Endothelial cell of umbilical vein (primary cell): ENCODE measurements around the gene GREB1. TPM values are rescaled to one million over a fixed set of nuclear protein-coding genes. Genes with fewer than 3 reads are reported as not detected.

Source experiments
- BruUV-seq: library from RNA; stranded (reverse); fragments of 400-500 nt; replicated peaks from 2 replicates; lab custom pipeline; 2021; lab: Mats Ljungman, UMichigan
- CTCF ChIA-PET: fragments of 300-600, 350-600 bp; sonication (Branson Sonifier 250); formaldehyde crosslinking; loops from one replicate; lab custom pipeline; 2021; ENCODE audit warnings: antibody characterized with exemption, inconsistent platforms; lab: Charles Lee
- POLR2A ChIA-PET: fragments of 300-600, 350-600 bp; sonication (Branson Sonifier 250); formaldehyde crosslinking; loops from one replicate; lab custom pipeline; 2021; ENCODE audit warnings: antibody characterized with exemption, inconsistent platforms; lab: Charles Lee
- DNase-seq: peaks from one replicate; pipeline ENCODE4 v3.0.0-alpha.2; 2011; ENCODE audit warnings: low read depth, low spot score
- FAIRE-seq: peaks from 2 replicates; lab custom pipeline; 2011; peaks lifted over from hg19 to GRCh38; lab: Jason Lieb, UNC
- H2AFZ ChIP-seq: 2 replicates; pipeline ENCODE4 v1.6.0; 2012; ENCODE audit warnings: low read depth, low read length, control low read depth, inconsistent platforms
- H3K27ac ChIP-seq: 2 replicates; pipeline ENCODE4 v1.5.1; 2011; ENCODE audit warnings: low read depth, mild to moderate bottlenecking, control low read depth, low read length, moderate library complexity; ENCODE audit not compliant: insufficient read depth
- H3K27me3 ChIP-seq, 2 experiments: 2 replicates each; pipeline versions ENCODE4 v1.6.0 to v1.6.1; 2011; ENCODE audit warnings: low read length in 2 of 2, mixed read lengths in 1 of 2; ENCODE audit not compliant: control insufficient read depth in 2 of 2, insufficient read depth in 2 of 2
- H3K36me3 ChIP-seq, 2 experiments: 2 replicates in 1 of 2; 3 replicates in 1 of 2; pipeline ENCODE4 v1.5.1; 2011; ENCODE audit warnings: low read length in 2 of 2, mild to moderate bottlenecking in 1 of 2, moderate library complexity in 1 of 2; ENCODE audit not compliant: control insufficient read depth in 2 of 2, insufficient read depth in 2 of 2; ENCODE audit errors: extremely low read depth in 1 of 2
- H3K4me1 ChIP-seq: 3 replicates; pipeline ENCODE4 v1.5.1; 2011; ENCODE audit warnings: mild to moderate bottlenecking, low read length; ENCODE audit not compliant: control insufficient read depth, insufficient read depth; ENCODE audit errors: extremely low read depth
- H3K4me2 ChIP-seq: 2 replicates; pipeline ENCODE4 v1.6.1; 2011; ENCODE audit warnings: low read length, control low read depth, mixed read lengths; ENCODE audit not compliant: insufficient read depth
- H3K4me3 ChIP-seq, 3 experiments: fragments of 200-600 bp in 1 of 3; sonication (generic), shearing (Covaris generic) in 1 of 3; replicated peaks in 1 of 3; 2 replicates each; pipeline ENCODE4 v1.5.1; 2011 to 2016; ENCODE audit warnings: control low read depth in 3 of 3, low read length in 3 of 3, mild to moderate bottlenecking in 2 of 3, inconsistent platforms in 1 of 3, low read depth in 1 of 3, moderate library complexity in 1 of 3; ENCODE audit not compliant: insufficient read depth in 1 of 3
- H3K79me2 ChIP-seq: 2 replicates; pipeline ENCODE4 v1.6.0; 2012; ENCODE audit warnings: low read length, inconsistent platforms; ENCODE audit not compliant: control insufficient read depth, insufficient read depth
- H3K9ac ChIP-seq: replicated peaks from 2 replicates; pipeline ENCODE3; 2011; ENCODE audit warnings: low read length, control low read depth; ENCODE audit not compliant: insufficient read depth; ENCODE audit errors: extremely low read depth
- H3K9me1 ChIP-seq: replicated peaks from 3 replicates; pipeline ENCODE4 v1.6.0; 2011; ENCODE audit warnings: mild to moderate bottlenecking, low read length; ENCODE audit not compliant: control insufficient read depth, insufficient read depth; ENCODE audit errors: extremely low read depth
- H3K9me3 ChIP-seq: replicated peaks from 2 replicates; pipeline ENCODE4 v1.5.1; 2012; ENCODE audit warnings: low read length, inconsistent platforms; ENCODE audit not compliant: control insufficient read depth, insufficient read depth
- H4K20me1 ChIP-seq: replicated peaks from 2 replicates; pipeline ENCODE3; 2011; ENCODE audit warnings: mild to moderate bottlenecking, low read length; ENCODE audit not compliant: control insufficient read depth, insufficient read depth; ENCODE audit errors: extremely low read depth
- EZH2 ChIP-seq: IDR thresholded peaks from 2 replicates; pipeline ENCODE4 v1.6.1; 2012; ENCODE audit warnings: borderline replicate concordance, low read depth, mild to moderate bottlenecking, moderate library complexity, low read length, inconsistent platforms; ENCODE audit not compliant: severe bottlenecking
- FOS ChIP-seq: IDR thresholded peaks from 2 replicates; pipeline ENCODE4 v1.6.1; 2011; ENCODE audit warnings: mild to moderate bottlenecking, low read length, moderate library complexity, borderline replicate concordance; ENCODE audit not compliant: insufficient read depth
- GATA2 ChIP-seq: IDR thresholded peaks from 2 replicates; pipeline ENCODE4 v1.7.0; 2011; ENCODE audit warnings: low read depth, mild to moderate bottlenecking, moderate library complexity, mixed read lengths, low read length; ENCODE audit not compliant: insufficient read length, insufficient read depth
- JUN ChIP-seq: IDR thresholded peaks from 2 replicates; pipeline ENCODE4 v1.6.1; 2011; ENCODE audit warnings: borderline replicate concordance, low read depth; ENCODE audit not compliant: insufficient read length, insufficient read depth
- MAX ChIP-seq: IDR thresholded peaks from 2 replicates; pipeline ENCODE4 v1.6.1; 2011; ENCODE audit not compliant: insufficient read depth, insufficient read length
- MYC ChIP-seq: IDR thresholded peaks from one replicate; pipeline ENCODE4 v1.6.1; 2011; ENCODE audit warnings: mild to moderate bottlenecking, low read depth, low read length
- POLR2A ChIP-seq: IDR thresholded peaks from 2 replicates; pipeline ENCODE4 v1.6.1; 2012; ENCODE audit warnings: low read depth, mild to moderate bottlenecking, control low read depth, low read length
- POLR2AphosphoS5 ChIP-seq: IDR thresholded peaks from 2 replicates; pipeline ENCODE4 v1.6.1; 2012; ENCODE audit warnings: low read depth, mild to moderate bottlenecking, control low read depth, low read length, moderate library complexity; ENCODE audit not compliant: insufficient read depth
- dilution Hi-C: fragments of 300-500 bp; cut with MboI; formaldehyde crosslinking; loops from one replicate; pipeline ENCODE4 v1.15.0; 2019; ENCODE audit warnings: low sequenced_read_pairs; ENCODE audit not compliant: extremely low pct_ligation_motif_present
- intact Hi-C: fragments of 100-400 bp; cut with micrococcal nuclease; formaldehyde crosslinking; loops from one replicate; pipeline ENCODE4 v1.10.0; 2022
- polyA plus RNA-seq, 4 experiments: library from polyadenylated mRNA; depleted of rRNA in 3 of 4; stranded (reverse) in 3 of 4; unstranded in 1 of 4; fragments of >200 nt; gene quantifications; 2 replicates each; pipeline versions ENCODE4 v1.2.1 to v1.2.3, GENCODE V29; 2011 to 2012; ENCODE audit warnings: missing spikeins in 1 of 4
- total RNA-seq: library from RNA; stranded (reverse); gene quantifications from 2 replicates; pipeline ENCODE4 v1.2.3, GENCODE V29; 2021

The GREB1 gene
- total and polyA plus RNA-seq, 2 donors (not counting 3 experiments of a cell fraction or from before 2014, with no cell fraction given) = 0.17 to 0.58 TPM

GRCh38 chr2:11679016-11679415 lies 145.2 kb downstream of the GREB1 start:
- TF ChIP-seq JUN = no peak
- no peak for TF ChIP-seq MAX
- no peak for TF ChIP-seq EZH2
- TF ChIP-seq POLR2A = no peak
- no peak for TF ChIP-seq MYC
- no peak for TF ChIP-seq FOS
- no peak for TF ChIP-seq GATA2
- TF ChIP-seq POLR2AphosphoS5 = no peak
- Histone ChIP-seq H3K9me3 (no peaks in the 10 kb centered on the region), H3K9ac (no peak overlapping the region), H3K27ac (no peak overlapping the region), H2AFZ (no peak overlapping the region), H3K4me3 (no peak overlapping the region), H3K79me2 (no peaks in the 10 kb centered on the region), H4K20me1 (no peaks in the 10 kb centered on the region), H3K27me3 (peaks cover 4 to 15% of the 10 kb centered on the region in 2 experiments), H3K9me1 (no peaks in the 10 kb centered on the region), H3K4me1 (peaks cover 4% of the 10 kb centered on the region), H3K36me3 (no peaks in the 10 kb centered on the region), H3K4me2 (no peak overlapping the region)
- intact Hi-C loops = no loop called here
- no peak for FAIRE-seq
- dilution Hi-C loops = no loop called here
- BruUV-seq = no TSS peak
- no peak for DNase-seq
- ChIA-PET CTCF (no interaction called here), POLR2A (no interaction called here)
